Glutamatergic neuron (in vitro differentiated cells): Measurements from ENCODE around the gene TOR1AIP2. TPM values are rescaled to one million over a fixed set of nuclear protein-coding genes. Genes with fewer than 3 reads are reported as not detected.
"Not testable (repeated sequence)": the region's sequence is repeated elsewhere in the genome, so short reads cannot be mapped to it uniquely, and the experiment has no call there.

Experiments used
- DNase-seq: peaks from one replicate; pipeline ENCODE4 v3.0.0; 2022
- H3K27ac Mint-ChIP-seq: one replicate; pipeline ENCODE4 v1.8.0; 2020; ENCODE audit warnings: mild to moderate bottlenecking, mixed read lengths, inconsistent platforms; ENCODE audit not compliant: unreplicated experiment
- H3K27me3 Mint-ChIP-seq: one replicate; pipeline ENCODE4 v1.8.0; 2020; ENCODE audit warnings: mild to moderate bottlenecking, moderate library complexity, mixed read lengths, inconsistent platforms; ENCODE audit not compliant: unreplicated experiment
- H3K36me3 Mint-ChIP-seq: one replicate; pipeline ENCODE4 v1.8.0; 2020; ENCODE audit warnings: mild to moderate bottlenecking, mixed read lengths, inconsistent platforms; ENCODE audit not compliant: unreplicated experiment
- H3K4me1 Mint-ChIP-seq: one replicate; pipeline ENCODE4 v1.8.0; 2020; ENCODE audit warnings: mild to moderate bottlenecking, low read depth, mixed read lengths, inconsistent platforms; ENCODE audit not compliant: unreplicated experiment
- H3K4me3 Mint-ChIP-seq: one replicate; pipeline ENCODE4 v1.8.0; 2020; ENCODE audit warnings: mild to moderate bottlenecking, mixed read lengths, inconsistent platforms; ENCODE audit not compliant: unreplicated experiment
- H3K9me3 Mint-ChIP-seq: one replicate; pipeline ENCODE4 v1.8.0; 2020; ENCODE audit warnings: mild to moderate bottlenecking, moderate library complexity, mixed read lengths, inconsistent platforms; ENCODE audit not compliant: unreplicated experiment
- CTCF ChIP-seq: fragments of 200-600 bp; sonication (generic); IDR thresholded peaks from one replicate; pipeline ENCODE4 v1.5.0; 2021; ENCODE audit not compliant: partially characterized antibody, unreplicated experiment
- total RNA-seq: library from RNA; stranded (reverse); fragmentation: NEBNext Ultra II Directional; extraction: Animal tissue kit (Norgen Biotek cat#: 25700); gene quantifications from one replicate; pipeline ENCODE4 v1.2.1, GENCODE V29; 2021; ENCODE audit not compliant: unreplicated experiment

The TOR1AIP2 gene
- total RNA-seq, 1 donor from 2014 or later, result 70.3 TPM

GRCh38 chr1:179860652-179861051 is 17.0 kb downstream of the TOR1AIP2 start:
- no peak overlapping the region for H3K27ac Mint-ChIP-seq
- H3K4me3 Mint-ChIP-seq, result no peak overlapping the region
- H3K27me3 Mint-ChIP-seq, result no peaks in the 10 kb centered on the region
- TF ChIP-seq CTCF, result no peak
- peaks cover 6% of the 10 kb centered on the region for H3K4me1 Mint-ChIP-seq
- no peak for DNase-seq
- H3K36me3 Mint-ChIP-seq, result no peaks in the 10 kb centered on the region
- H3K9me3 Mint-ChIP-seq, result no peaks in the 10 kb centered on the region

GRCh38 chr1:179857009-179857408 is 20.6 kb downstream of the TOR1AIP2 start:
- H3K36me3 Mint-ChIP-seq, result no peaks in the 10 kb centered on the region
- H3K27ac Mint-ChIP-seq, result no peak overlapping the region
- no peak for DNase-seq
- no peaks in the 10 kb centered on the region for H3K9me3 Mint-ChIP-seq
- H3K4me3 Mint-ChIP-seq, result no peak overlapping the region
- peaks cover 6% of the 10 kb centered on the region for H3K4me1 Mint-ChIP-seq
- TF ChIP-seq CTCF, result no peak
- no peaks in the 10 kb centered on the region for H3K27me3 Mint-ChIP-seq

GRCh38 chr1:179856296-179856695 is 21.3 kb downstream of the TOR1AIP2 start:
- no peak for TF ChIP-seq CTCF
- H3K4me3 Mint-ChIP-seq, result no peak overlapping the region
- H3K9me3 Mint-ChIP-seq, result no peaks in the 10 kb centered on the region
- no peak for DNase-seq
- peaks cover 6% of the 10 kb centered on the region for H3K4me1 Mint-ChIP-seq
- H3K27me3 Mint-ChIP-seq, result no peaks in the 10 kb centered on the region
- H3K27ac Mint-ChIP-seq, result no peak overlapping the region
- H3K36me3 Mint-ChIP-seq, result no peaks in the 10 kb centered on the region

GRCh38 chr1:179855831-179856230 is 21.8 kb downstream of the TOR1AIP2 start:
- H3K36me3 Mint-ChIP-seq, H3K27ac Mint-ChIP-seq, H3K27me3 Mint-ChIP-seq, H3K9me3 Mint-ChIP-seq, DNase-seq, H3K4me1 Mint-ChIP-seq, H3K4me3 Mint-ChIP-seq: not testable (repeated sequence)

- no peaks in the 10 kb centered on the region for H3K36me3 Mint-ChIP-seq
- H3K4me1 Mint-ChIP-seq, result no peaks in the 10 kb centered on the region
- no peak overlapping the region for H3K4me3 Mint-ChIP-seq
- TF ChIP-seq CTCF, result no peak
- no peaks in the 10 kb centered on the region for H3K9me3 Mint-ChIP-seq
- no peaks in the 10 kb centered on the region for H3K27me3 Mint-ChIP-seq
- no peak overlapping the region for H3K27ac Mint-ChIP-seq
- DNase-seq, result no peak
Measured at GRCh38 chr1:179853102-179853501, 24.5 kb downstream of the TOR1AIP2 start.

GRCh38 chr1:179848233-179848632 is 29.4 kb downstream of the TOR1AIP2 start:
- H3K4me3 Mint-ChIP-seq, result no peak overlapping the region

More at GRCh38 chr1:179848233-179848632, 29.4 kb downstream of the TOR1AIP2 start:
- TF ChIP-seq CTCF, result no peak
- no peaks in the 10 kb centered on the region for H3K4me1 Mint-ChIP-seq
- H3K36me3 Mint-ChIP-seq, result no peaks in the 10 kb centered on the region
- no peaks in the 10 kb centered on the region for H3K27me3 Mint-ChIP-seq
- no peak overlapping the region for H3K27ac Mint-ChIP-seq
- no peaks in the 10 kb centered on the region for H3K9me3 Mint-ChIP-seq
- DNase-seq, result no peak
